CD4-positive, alpha-beta T cell treated with Interleukin-15 for 4 hours (primary cell): ENCODE results near the gene THYN1.
"Not testable (repeated sequence)": the region's sequence is repeated elsewhere in the genome, so short reads cannot be mapped to it uniquely, and the experiment has no call there.

Source experiments
- DNase-seq: peaks from one replicate; pipeline ENCODE4 v3.0.0-alpha.2; 2020; ENCODE audit warnings: low spot score

THYN1 gene

GRCh38 chr11:134253188-134253993 is at the start of gene THYN1, which contains the start of gene ACAD8:
Gene THYN1, minus strand, starts transcription at chr11:134253352. Its CDS starts 470 bp downstream, at chr11:134252882.
Gene ACAD8, plus strand, starts transcription at chr11:134253568. Its CDS starts 33 bp downstream, at chr11:134253601.
- peak; percentile 96 for DNase-seq

GRCh38 chr11:134294664-134295063 is 41.5 kb upstream of the THYN1 start:
- DNase-seq = no peak

GRCh38 chr11:134293119-134294113 is 40.3 kb upstream of the THYN1 start:
- DNase-seq = no peak

- DNase-seq = no peak
Measured at GRCh38 chr11:134292661-134293060, 39.5 kb upstream of the THYN1 start.

- no peak for DNase-seq
Measured at GRCh38 chr11:134291196-134291595, 38.0 kb upstream of the THYN1 start.

GRCh38 chr11:134290646-134291045 is 37.5 kb upstream of the THYN1 start:
- DNase-seq = no peak

- DNase-seq = no peak
Measured at GRCh38 chr11:134289789-134290188, 36.6 kb upstream of the THYN1 start.

GRCh38 chr11:134289167-134289566 is 36.0 kb upstream of the THYN1 start:
- no peak for DNase-seq

GRCh38 chr11:134288486-134288885 is 35.3 kb upstream of the THYN1 start:
- no peak for DNase-seq

GRCh38 chr11:134287561-134287960 is 34.4 kb upstream of the THYN1 start:
- no peak for DNase-seq

- DNase-seq = not testable (repeated sequence)
Measured at GRCh38 chr11:134284349-134284748, 31.2 kb upstream of the THYN1 start.

GRCh38 chr11:134283461-134284230 is 30.5 kb upstream of the THYN1 start:
- DNase-seq = no peak

GRCh38 chr11:134282121-134283045 is 29.2 kb upstream of the THYN1 start:
- DNase-seq = no peak

GRCh38 chr11:134281635-134282034 is 28.5 kb upstream of the THYN1 start:
- not testable (repeated sequence) for DNase-seq

- no peak for DNase-seq
Measured at GRCh38 chr11:134278356-134278755, 25.2 kb upstream of the THYN1 start.

GRCh38 chr11:134277183-134278001 is 24.2 kb upstream of the THYN1 start:
- no peak for DNase-seq

GRCh38 chr11:134276396-134277182 is 23.4 kb upstream of the THYN1 start:
- no peak for DNase-seq

GRCh38 chr11:134275534-134276395 is 22.6 kb upstream of the THYN1 start, which contains the start of gene GLB1L3:
Gene GLB1L3, plus strand, starts transcription at chr11:134276379. Its CDS starts 362 bp downstream, at chr11:134276741.
- peak; percentile 75 for DNase-seq
